BE2C (cell line): Measurements from ENCODE around the gene EGFL6.
"Not testable (repeated sequence)": the region's sequence is repeated elsewhere in the genome, so short reads cannot be mapped to it uniquely, and the experiment has no call there.

Experiments used
- DNase-seq: peaks from one replicate; pipeline ENCODE4 v3.0.0-alpha.2; 2020
- H3K27me3 ChIP-seq: fragments of 250-450 bp; sonication (Bioruptor Pico); 2 replicates; pipeline ENCODE4 v1.5.1; 2020; ENCODE audit warnings: mild to moderate bottlenecking
- H3K36me3 ChIP-seq: fragments of 250-450 bp; sonication (Bioruptor Pico); 2 replicates; pipeline ENCODE4 v1.5.1; 2020; ENCODE audit warnings: mild to moderate bottlenecking
- H3K4me1 ChIP-seq: fragments of 250-450 bp; sonication (Bioruptor Pico); 2 replicates; pipeline ENCODE4 v1.5.1; 2020
- H3K4me3 ChIP-seq: 2 replicates; pipeline ENCODE4 v1.5.1; 2011; ENCODE audit warnings: low read depth, low read length
- H3K9me3 ChIP-seq: fragments of 250-450 bp; sonication (Bioruptor Pico); 2 replicates; pipeline ENCODE4 v1.5.1; 2020
- CTCF ChIP-seq: IDR thresholded peaks from 2 replicates; pipeline ENCODE4 v1.5.1; 2012; ENCODE audit warnings: mild to moderate bottlenecking, low read depth, low read length

EGFL6 gene

GRCh38 chrX:13669246-13669737, 99.9 kb downstream of the EGFL6 start:
- no peaks in the 10 kb centered on the region for H3K4me1 ChIP-seq
- H3K27me3 ChIP-seq = no peaks in the 10 kb centered on the region
- no peak for DNase-seq
- no peaks in the 10 kb centered on the region for H3K9me3 ChIP-seq
- H3K36me3 ChIP-seq = no peaks in the 10 kb centered on the region
- no peak overlapping the region for H3K4me3 ChIP-seq
- no peak for TF ChIP-seq CTCF

GRCh38 chrX:13669755-13670154, 100.4 kb downstream of the EGFL6 start:
- not testable (repeated sequence) for H3K36me3 ChIP-seq, H3K27me3 ChIP-seq, H3K4me3 ChIP-seq, DNase-seq, H3K9me3 ChIP-seq, H3K4me1 ChIP-seq

- no peaks in the 10 kb centered on the region for H3K4me1 ChIP-seq
- no peak overlapping the region for H3K4me3 ChIP-seq
- no peak for TF ChIP-seq CTCF
- no peaks in the 10 kb centered on the region for H3K9me3 ChIP-seq
- H3K36me3 ChIP-seq = no peaks in the 10 kb centered on the region
- no peak for DNase-seq
- no peaks in the 10 kb centered on the region for H3K27me3 ChIP-seq
Observed at GRCh38 chrX:13670197-13670596, 100.8 kb downstream of the EGFL6 start.

- Histone ChIP-seq H3K9me3 (no peaks in the 10 kb centered on the region), H3K36me3 (no peaks in the 10 kb centered on the region), H3K4me1 (no peaks in the 10 kb centered on the region), H3K27me3 (no peaks in the 10 kb centered on the region), H3K4me3 (no peak overlapping the region)
- no peak for DNase-seq
- no peak for TF ChIP-seq CTCF
Observed at GRCh38 chrX:13673016-13673415, 103.6 kb downstream of the EGFL6 start.

GRCh38 chrX:13676885-13677284, 107.5 kb downstream of the EGFL6 start:
- Histone ChIP-seq H3K27me3 (no peaks in the 10 kb centered on the region), H3K4me3 (no peak overlapping the region), H3K9me3 (no peaks in the 10 kb centered on the region), H3K4me1 (no peaks in the 10 kb centered on the region), H3K36me3 (no peaks in the 10 kb centered on the region)
- DNase-seq = no peak
- no peak for TF ChIP-seq CTCF

GRCh38 chrX:13679700-13680099, 110.3 kb downstream of the EGFL6 start:
- H3K27me3 ChIP-seq, DNase-seq, H3K4me3 ChIP-seq, H3K36me3 ChIP-seq, H3K9me3 ChIP-seq, H3K4me1 ChIP-seq: not testable (repeated sequence)

- no peak for DNase-seq
- no peak for TF ChIP-seq CTCF
- no peaks in the 10 kb centered on the region for H3K4me1 ChIP-seq
- no peaks in the 10 kb centered on the region for H3K9me3 ChIP-seq
- H3K4me3 ChIP-seq = no peak overlapping the region
- no peaks in the 10 kb centered on the region for H3K36me3 ChIP-seq
- H3K27me3 ChIP-seq = no peaks in the 10 kb centered on the region
Observed at GRCh38 chrX:13681595-13681994, 112.2 kb downstream of the EGFL6 start.
